Sigmoid colon (tissue), 3 donors: ENCODE results near the gene LCAT.

Experiments used
- POLR2A ChIP-seq, 2 donors: fragments of 450-650 bp; IDR thresholded peaks; one replicate each; pipeline ENCODE4 v1.6.1; 2016; ENCODE audit warnings: antibody characterized with exemption in 2 of 2, mild to moderate bottlenecking in 2 of 2, moderate library complexity in 2 of 2
- TF ChIP-seq, protein P1 (sequence below), 4 experiments: fragments of 450-650 bp in 3 of 4; fragments of 200-600 bp in 1 of 4; IDR thresholded peaks; one replicate each; pipeline ENCODE4 v1.5.1; 2016 to 2019; ENCODE audit warnings: antibody characterized with exemption in 4 of 4, mild to moderate bottlenecking in 3 of 4, moderate library complexity in 2 of 4

DNA sequence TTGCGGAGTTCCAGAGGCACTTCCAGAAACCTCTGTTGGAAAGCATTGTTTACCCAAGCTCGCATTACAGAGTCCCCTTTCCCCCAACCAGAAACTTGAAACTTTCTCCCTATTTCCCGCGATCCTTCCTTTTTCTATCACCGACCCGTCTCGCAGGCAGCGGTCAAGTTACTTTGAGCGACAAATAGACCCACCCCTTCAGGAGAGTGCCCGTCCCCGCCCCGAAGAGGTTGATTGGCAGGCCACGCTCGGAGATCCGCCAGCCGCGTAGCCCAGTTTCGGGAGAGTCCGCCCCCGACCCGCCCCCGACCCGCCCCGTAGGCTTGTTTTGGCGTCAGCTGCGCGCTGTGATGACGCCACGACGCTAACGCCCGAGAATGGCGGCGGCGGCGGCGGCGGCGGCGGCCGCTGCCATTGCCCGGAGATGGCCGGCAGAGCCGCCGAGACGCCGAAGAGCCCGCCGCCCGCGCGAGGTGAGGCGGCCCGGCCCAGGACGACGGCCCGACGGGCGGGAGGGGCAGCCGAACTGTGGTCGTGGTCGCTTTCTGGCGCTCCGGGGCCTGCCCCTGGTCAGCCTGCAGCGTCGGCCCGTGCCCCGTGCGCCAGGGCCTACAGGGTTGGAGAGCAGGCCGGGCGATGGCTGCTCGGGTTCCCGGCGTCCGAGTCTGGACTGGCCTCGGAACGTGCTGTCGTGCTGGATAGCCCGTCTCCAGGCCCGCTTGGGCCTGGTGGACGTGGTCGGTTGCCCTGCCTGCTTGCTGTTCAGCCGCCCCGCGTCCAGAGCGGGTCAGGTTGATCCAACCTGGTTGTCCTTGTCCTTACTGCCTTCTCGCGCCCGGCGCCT, 50.8 kb downstream of the LCAT start, which contains the start of gene PSKH1:
- TF ChIP-seq, protein P1, sequence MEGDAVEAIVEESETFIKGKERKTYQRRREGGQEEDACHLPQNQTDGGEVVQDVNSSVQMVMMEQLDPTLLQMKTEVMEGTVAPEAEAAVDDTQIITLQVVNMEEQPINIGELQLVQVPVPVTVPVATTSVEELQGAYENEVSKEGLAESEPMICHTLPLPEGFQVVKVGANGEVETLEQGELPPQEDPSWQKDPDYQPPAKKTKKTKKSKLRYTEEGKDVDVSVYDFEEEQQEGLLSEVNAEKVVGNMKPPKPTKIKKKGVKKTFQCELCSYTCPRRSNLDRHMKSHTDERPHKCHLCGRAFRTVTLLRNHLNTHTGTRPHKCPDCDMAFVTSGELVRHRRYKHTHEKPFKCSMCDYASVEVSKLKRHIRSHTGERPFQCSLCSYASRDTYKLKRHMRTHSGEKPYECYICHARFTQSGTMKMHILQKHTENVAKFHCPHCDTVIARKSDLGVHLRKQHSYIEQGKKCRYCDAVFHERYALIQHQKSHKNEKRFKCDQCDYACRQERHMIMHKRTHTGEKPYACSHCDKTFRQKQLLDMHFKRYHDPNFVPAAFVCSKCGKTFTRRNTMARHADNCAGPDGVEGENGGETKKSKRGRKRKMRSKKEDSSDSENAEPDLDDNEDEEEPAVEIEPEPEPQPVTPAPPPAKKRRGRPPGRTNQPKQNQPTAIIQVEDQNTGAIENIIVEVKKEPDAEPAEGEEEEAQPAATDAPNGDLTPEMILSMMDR (IDR thresholded peaks at IDR 0.05): peak in 1 of 4 experiments; percentile 8
- TF ChIP-seq POLR2A (IDR thresholded peaks at IDR 0.05): peak in 1 of 2 donors; percentile 39
